ENCODE results near the gene MYLK3.

Gene MYLK3

DNA sequence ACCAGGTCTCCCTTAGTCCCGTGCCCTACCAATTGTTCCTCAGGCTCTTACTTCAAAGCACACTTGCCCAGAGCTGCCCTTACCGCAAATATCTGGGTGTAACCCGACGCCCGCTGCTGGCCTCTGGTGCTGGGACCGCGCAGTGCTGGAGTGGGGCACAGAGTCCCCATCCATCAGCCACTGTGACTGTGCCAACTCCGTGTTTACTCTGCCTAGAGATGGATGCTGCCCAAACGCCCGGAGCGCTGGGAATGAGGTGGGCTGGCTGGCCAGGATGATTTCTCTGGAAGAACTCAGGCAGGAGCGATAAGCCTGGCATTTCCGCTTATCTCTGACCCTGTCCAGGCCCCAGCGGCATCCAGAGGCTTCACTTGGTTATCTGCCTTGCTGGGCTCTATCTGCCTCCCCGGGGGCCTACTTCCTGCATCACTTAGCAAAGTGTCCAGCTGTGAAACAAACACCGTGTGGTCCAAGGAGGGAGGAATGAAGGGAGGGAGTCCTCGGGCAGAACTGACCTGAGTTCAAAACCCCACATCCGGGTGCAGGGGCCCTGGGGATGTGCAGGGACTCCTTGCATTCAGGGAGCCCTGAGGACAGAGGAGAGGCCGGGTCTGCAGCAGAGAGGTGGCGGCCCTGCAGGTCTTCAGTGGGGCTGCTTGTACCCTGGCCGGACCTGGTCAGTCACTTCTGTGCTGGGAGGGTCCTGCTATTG is 9.4 kb upstream of the MYLK3 start:
- DNase-seq (ENCODE audit: low spot score) = no peak

DNA sequence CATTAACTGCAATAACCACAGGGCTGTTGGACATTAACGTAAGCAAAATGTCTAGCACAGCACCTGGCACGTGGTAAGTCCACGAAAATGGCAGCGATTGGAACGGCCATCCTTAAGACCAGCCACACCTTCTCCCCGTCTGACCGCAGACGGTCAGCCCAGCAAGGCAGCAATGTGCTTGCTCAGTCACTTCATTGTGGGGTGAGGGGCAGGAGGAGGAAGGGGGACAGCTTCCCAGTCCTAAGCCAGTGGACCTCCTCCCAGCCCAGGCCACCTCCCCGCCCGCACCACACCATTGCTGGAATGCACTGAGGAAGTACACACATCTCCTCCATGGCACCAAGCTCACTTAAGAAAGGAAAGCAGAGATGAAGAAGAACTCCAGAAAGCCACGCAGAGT is 8.6 kb upstream of the MYLK3 start:
- no peak for DNase-seq (ENCODE audit: low spot score)

- no peak for DNase-seq (ENCODE audit: low spot score)
Measured at GRCh38 chr16:46753015-46753414, 4.9 kb upstream of the MYLK3 start.

- no peak for DNase-seq (ENCODE audit: low spot score)
Measured at GRCh38 chr16:46751381-46751780, 3.2 kb upstream of the MYLK3 start.

DNA sequence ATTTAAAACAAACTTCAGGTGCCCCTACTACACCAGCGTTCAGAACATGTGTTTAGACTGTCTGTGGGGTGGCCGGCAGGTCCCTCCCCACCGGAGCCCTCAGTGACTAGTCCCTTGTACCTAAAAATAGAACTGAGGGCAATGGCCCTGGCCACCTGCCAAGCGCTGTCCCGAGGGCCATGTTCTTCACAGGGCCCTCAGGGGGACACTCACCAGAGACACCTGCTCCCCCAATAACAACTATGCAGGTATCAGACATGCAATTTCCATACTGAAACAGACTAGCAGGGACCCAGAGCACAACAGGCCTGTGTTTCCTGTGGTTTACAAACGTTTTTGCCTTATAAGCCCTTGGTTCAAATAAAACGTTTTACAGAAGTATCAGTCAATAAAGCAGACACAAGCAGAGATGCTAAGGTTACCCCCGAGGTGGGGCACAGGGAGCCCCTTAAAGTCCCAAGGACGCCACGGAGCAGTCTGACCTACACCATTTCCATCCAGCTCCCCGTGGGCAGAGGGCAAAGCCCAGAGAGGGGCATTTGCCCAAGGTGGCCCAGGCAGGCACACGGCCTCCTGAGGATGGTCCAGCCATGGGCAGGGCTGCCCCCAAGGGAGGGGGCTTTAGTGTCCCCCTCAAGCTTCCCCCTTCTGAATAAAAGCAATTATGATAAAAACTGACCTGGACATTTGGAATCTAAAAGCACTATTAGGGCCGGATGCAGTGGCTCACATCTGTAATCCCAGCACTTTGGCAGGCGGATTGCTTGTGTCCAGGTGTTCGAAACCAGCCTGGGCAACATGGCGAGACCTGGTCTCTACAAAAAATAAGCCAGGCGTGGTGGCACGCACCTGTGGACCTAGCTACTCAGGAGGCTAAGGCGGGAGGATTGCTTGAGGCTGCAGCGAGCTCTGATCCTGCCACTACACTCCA is 896 bp upstream of the MYLK3 start:
- DNase-seq (ENCODE audit: low spot score) = peak; percentile 17

- no peak for DNase-seq (ENCODE audit: low spot score)
Measured at GRCh38 chr16:46746821-46747776, 1.0 kb downstream of the MYLK3 start.

- no peak for DNase-seq (ENCODE audit: low spot score)
Measured at GRCh38 chr16:46745617-46746016, 2.5 kb downstream of the MYLK3 start.

DNA sequence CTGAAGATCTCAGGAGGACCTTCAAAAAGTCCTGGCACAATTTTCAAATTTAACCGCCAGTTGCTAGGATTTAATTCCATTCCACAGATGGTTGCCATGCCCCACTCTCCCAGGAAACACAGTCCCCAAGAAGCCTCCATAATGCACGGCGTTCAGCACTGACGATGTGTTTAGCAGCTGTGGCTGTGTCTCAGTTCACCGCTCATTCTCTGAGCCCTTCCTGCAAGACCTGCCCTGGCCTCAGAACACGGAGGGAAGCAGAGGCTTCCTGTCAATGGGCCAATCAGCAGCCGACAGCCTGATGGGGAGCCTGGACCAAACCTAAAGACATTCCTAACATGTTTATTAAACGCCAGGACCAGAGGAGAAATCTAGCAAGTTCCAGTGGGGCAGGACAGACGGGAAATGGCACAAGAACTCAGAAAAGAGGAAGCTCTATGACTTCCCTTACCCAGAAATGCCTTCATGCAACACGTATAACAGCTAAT is 4.9 kb downstream of the MYLK3 start:
- DNase-seq (ENCODE audit: low spot score) = peak; percentile 68

DNA sequence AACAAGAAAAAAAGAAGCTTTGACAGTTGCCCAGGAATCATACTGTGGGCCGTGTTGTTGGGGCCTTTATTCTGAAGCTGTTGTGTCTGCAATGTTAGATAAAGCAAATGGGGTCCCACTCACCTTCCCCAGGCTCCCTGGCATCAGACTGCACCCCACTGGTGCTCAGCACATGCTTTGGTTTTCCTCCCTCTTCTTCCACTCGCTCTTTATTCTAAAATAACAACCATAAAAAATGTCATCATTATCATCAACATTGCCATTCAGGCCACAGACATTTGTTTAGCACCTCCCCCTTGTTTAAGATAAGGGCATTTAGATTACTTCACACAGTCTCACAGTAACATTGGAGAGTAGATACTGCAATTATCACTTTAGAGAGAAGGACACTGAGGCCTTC is 8.2 kb downstream of the MYLK3 start:
- DNase-seq (ENCODE audit: low spot score) = no peak

DNA sequence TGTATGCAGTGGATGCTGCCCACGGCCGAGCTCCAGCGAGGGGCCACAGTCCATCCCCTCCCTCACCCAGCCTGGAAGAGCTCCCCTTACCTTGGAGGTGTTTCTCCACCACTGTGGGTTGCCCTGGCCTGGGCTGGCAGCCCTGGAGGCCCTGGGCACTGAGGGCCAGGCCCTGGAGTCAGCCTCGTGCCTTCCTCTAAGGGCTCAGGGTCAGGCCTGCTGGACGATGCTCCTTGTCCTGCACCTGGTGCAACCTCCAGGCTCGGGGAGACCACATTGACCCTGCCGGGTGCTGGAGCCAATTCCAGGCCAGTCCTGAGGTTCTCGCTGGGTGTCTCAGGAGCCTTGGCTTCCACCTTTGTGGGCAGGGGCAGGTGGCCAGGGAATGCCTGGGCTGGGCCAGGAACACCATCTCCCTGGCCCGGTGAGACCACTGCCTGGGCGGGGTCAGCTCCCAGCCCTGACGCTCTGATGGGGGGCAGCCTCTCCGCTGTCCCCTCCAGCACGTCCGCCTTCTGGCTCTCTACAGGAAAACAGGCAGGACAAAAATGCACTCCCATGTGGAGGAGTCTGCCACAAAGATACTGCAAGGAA is 10.4 kb downstream of the MYLK3 start:
- DNase-seq (ENCODE audit: low spot score) = no peak

DNA sequence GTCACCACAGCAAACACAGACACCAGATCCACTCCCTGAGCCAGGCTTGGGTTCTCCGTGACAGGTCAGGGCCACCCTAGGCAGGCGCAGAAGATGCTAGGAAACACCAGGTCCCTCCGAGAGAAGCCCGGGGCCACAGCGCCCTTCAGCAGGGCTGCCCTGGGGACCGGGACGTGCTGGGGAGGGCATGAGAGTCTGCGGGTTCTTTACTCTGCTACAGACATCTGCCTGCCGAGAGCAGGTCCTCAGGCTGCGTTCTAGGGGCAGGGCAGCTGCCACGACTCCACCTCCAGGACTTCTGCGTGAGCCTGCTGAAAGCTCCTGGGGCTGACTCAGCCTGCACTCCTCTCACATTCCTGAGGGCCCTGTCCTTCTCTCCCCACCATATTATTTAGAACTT is 11.4 kb downstream of the MYLK3 start:
- DNase-seq (ENCODE audit: low spot score) = no peak

DNA sequence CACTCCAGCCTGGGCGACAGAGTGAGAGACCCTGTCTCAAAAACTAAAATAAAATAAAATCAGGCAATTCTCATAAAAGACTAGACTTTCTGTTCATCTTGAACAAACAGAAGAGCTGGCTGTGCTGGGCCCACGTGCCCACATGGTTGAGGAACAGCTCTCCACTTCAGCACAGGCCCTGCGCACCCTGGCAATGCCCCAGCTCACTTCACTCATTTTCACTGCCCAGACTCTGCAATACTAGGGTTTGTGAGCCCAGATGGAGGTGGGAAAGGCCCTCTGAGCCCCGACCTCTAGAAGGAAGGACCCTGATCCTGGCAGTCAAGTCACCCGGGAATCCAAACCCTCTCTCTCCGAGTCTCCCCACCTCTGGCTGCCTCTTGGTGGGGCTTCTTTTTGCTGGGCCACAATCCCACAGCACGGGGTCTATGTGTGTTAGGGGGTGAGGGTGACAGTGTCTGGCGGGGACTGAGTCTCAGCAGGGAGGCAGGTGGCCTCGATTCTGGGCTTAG is 14.8 kb downstream of the MYLK3 start:
- no peak for DNase-seq (ENCODE audit: low spot score)

GRCh38 chr16:46732561-46732960 is 15.6 kb downstream of the MYLK3 start:
- no peak for DNase-seq (ENCODE audit: low spot score)

DNA sequence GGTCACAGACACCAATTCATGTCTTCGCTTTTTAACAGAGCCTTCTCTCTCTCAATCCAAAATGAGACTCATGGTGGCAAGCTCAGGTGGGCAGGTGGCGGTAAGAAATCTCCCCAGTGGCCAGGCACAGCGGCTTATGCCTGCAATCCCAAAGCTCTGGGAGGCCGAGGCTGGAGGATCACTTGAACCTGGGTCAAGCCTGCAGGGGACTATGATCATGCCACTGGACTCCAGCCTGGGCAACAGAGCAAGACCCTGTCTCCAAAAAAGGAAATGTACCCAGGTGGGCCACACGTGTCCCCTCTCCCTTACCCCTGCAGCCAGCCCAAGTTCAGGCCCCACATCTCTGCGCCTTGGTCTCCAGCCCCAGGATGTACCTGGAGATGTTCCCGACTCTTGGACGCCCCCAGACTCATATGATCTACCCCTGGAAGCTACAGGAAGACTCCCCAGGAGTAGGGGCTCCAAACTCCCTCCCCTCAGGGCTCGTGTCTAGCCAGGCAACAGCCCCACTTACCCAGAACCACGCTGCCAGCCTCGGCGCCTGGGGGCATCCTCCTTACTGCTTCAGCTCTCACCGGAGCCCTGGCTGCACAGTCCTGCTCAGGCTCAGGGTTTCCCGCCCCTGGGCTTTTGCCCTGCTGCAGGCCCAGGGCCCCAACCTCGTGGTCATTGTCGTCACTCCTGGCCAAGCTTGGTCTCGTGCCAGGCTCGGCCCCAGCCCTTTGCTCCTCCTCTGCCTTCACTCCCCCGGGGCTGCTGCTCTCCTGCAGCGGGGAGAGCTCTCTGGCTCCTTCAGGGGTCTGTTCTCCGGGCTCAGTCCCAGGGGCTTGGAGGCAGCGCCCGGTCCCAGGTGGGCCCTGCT is 16.2 kb downstream of the MYLK3 start:
- DNase-seq (ENCODE audit: low spot score) = no peak

- DNase-seq (ENCODE audit: low spot score) = no peak
Measured at GRCh38 chr16:46730801-46731690, 17.1 kb downstream of the MYLK3 start.

- no peak for DNase-seq (ENCODE audit: low spot score)
Measured at GRCh38 chr16:46730126-46730525, 18.0 kb downstream of the MYLK3 start.

DNA sequence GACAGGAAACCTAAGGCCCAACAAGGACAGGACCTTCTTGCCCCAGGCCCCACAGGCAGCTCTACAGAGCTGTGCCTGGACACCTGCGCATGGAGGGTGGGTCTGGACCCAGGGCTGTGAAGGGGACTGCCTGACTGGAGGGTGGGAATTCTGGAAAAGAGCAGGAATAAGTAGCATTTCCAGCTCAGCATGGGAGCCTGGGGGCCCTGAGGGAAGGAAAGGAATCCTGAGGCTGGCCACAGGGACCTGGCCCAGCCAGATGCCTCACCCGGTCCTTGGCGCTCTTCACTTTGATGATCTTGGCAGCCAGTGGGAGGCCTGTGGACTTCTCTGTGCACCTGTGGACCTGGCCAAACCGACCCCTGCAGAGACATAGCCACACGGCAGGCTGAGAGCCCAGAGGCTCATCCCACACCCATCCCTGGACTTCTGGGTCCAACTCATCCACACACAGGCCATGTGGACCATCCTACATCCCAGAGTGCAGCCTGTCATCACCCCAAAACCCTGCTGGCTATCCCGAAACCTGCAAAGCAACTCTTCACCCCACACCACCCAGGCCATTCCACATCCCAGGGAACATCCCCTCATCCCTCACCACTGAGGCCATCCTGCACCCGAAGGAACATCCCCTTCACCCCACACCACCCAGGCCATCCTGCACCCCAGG is 18.7 kb downstream of the MYLK3 start:
- no peak for DNase-seq (ENCODE audit: low spot score)

- DNase-seq (ENCODE audit: low spot score) = no peak
Measured at GRCh38 chr16:46728806-46729205, 19.3 kb downstream of the MYLK3 start.

DNA sequence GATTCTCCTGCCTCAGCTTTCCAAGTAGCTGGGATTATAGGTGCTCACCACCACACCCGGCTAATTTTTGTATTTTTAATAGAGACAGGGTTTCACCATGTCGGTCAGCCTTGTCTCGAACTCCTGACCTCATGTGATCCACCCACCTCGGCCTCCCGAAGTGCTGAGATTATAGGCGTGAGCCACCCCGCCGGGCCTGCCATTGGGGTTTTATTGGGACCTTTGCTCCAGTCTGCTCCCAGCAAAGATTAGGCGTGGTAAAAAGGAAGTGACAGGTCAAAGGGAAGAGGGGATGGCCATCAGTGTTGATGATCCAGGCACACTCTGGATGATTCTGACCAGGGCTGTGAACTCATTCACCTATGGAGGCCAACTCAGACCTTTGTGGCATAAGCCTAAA is 20.5 kb downstream of the MYLK3 start:
- DNase-seq (ENCODE audit: low spot score) = no peak

Data from NAMALWA (cell line).